ENCODE results near the gene MSGN1. TPM values are rescaled to one million over a fixed set of nuclear protein-coding genes. Genes with fewer than 3 reads are reported as not detected.
"Not testable (repeated sequence)": the region's sequence is repeated elsewhere in the genome, so short reads cannot be mapped to it uniquely, and the experiment has no call there.

MSGN1 gene
- total RNA-seq, 1 donor: not detected

DNA sequence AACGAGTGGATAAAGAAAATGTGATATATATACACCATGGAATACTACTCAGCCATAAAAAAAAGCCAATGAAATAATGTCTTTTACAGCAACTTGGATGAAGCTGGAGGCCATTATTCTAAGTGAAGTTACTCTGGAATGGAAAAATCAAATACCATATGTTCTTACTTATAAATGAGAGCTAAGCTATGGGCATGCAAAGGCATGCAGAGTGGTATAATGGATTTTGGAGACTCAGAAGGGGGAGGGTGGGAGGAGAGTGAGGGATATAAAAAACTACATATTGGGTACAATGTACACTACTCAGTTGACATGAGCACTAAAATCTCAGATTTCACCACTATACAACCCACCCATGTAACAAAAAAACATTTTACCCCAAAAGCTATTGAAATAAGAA, 1.7 kb upstream of the MSGN1 start:
- TF ChIP-seq, protein P1, sequence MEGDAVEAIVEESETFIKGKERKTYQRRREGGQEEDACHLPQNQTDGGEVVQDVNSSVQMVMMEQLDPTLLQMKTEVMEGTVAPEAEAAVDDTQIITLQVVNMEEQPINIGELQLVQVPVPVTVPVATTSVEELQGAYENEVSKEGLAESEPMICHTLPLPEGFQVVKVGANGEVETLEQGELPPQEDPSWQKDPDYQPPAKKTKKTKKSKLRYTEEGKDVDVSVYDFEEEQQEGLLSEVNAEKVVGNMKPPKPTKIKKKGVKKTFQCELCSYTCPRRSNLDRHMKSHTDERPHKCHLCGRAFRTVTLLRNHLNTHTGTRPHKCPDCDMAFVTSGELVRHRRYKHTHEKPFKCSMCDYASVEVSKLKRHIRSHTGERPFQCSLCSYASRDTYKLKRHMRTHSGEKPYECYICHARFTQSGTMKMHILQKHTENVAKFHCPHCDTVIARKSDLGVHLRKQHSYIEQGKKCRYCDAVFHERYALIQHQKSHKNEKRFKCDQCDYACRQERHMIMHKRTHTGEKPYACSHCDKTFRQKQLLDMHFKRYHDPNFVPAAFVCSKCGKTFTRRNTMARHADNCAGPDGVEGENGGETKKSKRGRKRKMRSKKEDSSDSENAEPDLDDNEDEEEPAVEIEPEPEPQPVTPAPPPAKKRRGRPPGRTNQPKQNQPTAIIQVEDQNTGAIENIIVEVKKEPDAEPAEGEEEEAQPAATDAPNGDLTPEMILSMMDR (IDR thresholded peaks at IDR 0.05; ENCODE audit: insufficient read depth, low read length): no peak
- no peak for DNase-seq (ENCODE audit: low read depth)
- no peak overlapping the region for H3K4me3 ChIP-seq (ENCODE audit: low read depth, low read length)

DNA sequence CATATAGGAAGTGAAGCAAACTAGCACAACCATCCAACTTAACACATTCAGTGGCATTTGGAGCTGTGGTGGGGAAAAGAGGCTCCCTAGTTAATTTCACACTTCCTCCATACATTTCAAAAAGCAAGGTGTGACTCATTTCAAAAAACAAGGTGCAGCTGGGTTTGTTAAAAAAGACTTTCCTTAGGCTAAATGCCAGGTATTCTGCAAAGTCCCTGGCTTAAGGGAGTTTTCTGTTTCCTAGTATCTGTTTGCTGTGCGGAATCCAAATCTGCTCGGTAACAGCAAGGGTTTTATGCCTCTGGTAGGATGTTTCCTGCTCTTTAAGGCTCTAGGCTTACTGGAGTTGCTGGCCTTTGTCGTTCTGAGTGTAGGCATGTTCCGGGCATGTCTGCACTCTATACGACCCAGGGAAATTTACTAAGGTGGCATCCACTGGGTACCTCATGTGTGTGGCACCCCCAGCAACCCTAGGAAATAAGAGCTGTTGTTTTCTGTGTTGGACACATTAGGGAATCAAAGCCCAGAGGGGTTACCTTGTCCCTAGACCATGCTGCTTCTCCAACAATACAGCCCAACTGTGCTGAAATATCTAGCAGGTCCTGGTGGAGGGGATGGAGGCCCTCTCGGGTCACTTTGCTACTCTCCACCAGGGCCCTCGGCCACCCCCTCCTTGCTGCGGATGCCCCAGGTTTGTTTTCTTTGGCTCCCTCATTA, 634 bp upstream of the MSGN1 start:
- H3K4me3 ChIP-seq (ENCODE audit: low read depth, low read length): no peak overlapping the region
- no peak for DNase-seq (ENCODE audit: low read depth)
- TF ChIP-seq, protein P1 (IDR thresholded peaks at IDR 0.05; ENCODE audit: insufficient read depth, low read length): no peak

DNA sequence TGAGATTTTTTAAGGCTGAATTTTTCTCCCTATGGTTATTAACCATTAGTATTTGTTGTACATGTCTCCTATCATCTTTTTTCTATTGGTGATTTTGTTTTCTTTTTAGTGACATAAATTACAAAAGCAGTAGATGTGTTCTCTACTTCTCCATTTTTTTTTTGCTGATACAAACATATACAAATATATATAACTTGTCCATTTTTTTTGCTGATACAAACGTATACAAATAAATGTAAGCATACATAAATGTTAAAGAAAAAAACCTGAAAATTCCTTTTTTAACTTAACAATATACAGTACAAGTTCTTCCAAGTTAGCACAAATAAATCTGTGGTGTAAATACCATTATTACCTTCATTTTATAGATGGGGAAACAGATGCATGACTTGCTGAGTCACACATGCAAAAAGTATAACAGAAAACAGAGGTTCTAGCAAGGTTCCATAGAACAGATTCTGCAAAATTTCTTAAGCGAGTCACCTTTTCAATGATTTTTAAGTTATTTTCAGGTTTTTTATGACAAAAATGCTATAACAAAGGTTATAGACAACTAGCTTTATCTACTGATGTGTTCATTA, 2.1 kb downstream of the MSGN1 start:
- no peak for DNase-seq (ENCODE audit: low read depth)
- TF ChIP-seq, protein P1 (IDR thresholded peaks at IDR 0.05; ENCODE audit: insufficient read depth, low read length): no peak
- H3K4me3 ChIP-seq (ENCODE audit: low read depth, low read length): no peak overlapping the region

DNA sequence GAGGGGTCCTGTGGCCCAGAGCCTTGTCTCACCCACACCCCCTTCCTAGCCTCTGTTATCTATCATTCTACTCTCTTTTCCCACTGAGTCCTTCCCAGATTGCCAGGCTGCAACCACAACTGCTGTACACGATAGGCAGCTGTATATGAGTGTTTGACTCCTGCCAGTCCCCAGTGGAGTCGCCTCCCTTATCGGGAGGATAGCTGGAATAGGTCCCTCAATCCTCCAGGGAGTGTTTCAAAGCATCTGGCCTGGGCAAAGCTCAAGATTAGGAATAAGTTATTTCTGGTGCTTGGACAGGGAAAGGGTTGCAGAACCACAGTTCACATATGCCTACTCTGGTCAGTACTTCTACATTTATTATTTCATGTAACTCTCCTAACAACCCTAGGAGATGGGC, 4.8 kb downstream of the MSGN1 start:
- TF ChIP-seq, protein P1 (IDR thresholded peaks at IDR 0.05; ENCODE audit: insufficient read depth, low read length): no peak
- no peak for DNase-seq (ENCODE audit: low read depth)
- H3K4me3 ChIP-seq (ENCODE audit: low read depth, low read length): no peak overlapping the region

DNA sequence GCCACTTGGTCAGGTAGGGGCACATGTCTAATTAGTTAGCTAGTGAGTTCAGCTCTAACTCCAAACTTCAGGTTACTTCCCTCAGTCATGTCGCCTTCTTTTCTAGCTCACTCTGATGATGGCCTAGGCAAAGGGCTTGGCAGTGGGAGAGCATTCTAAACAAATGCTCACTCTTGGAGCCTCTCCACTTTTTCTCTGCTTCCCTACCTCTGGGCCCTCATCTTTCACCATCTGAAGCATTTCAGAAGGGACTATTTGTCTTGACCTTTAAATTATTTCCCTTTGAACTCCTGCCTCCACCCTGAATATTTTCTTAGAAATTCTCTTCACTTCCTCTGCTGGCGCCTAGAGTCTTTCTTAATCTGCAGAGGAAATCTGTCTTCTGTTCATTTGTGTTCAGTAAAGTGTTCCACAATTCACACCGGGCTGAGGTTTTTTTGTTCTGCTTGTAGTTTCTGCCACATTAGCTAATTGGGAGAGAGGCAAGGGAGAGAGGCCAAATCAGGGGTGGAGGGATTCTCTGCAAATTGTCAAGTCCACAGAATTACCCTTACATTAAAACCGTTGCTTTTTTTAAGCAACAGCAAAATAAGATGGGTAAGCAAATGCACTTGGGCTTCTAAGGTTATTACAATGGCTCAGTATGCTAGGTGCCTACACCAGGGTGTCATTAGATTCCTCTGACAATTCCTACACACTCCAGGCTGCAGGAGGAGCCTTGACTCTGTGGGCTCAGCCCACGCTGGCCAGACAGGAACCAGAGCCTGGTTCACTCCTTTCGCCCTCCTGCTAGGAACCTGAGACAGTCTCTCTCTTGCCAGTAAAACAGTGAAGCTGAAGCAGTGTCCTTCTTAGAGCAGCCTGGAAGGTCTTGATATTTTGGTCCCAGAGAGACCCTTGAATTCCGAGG, 5.5 kb downstream of the MSGN1 start:
- no peak for DNase-seq (ENCODE audit: low read depth)
- no peak overlapping the region for H3K4me3 ChIP-seq (ENCODE audit: low read depth, low read length)
- TF ChIP-seq, protein P1 (IDR thresholded peaks at IDR 0.05; ENCODE audit: insufficient read depth, low read length): no peak

DNA sequence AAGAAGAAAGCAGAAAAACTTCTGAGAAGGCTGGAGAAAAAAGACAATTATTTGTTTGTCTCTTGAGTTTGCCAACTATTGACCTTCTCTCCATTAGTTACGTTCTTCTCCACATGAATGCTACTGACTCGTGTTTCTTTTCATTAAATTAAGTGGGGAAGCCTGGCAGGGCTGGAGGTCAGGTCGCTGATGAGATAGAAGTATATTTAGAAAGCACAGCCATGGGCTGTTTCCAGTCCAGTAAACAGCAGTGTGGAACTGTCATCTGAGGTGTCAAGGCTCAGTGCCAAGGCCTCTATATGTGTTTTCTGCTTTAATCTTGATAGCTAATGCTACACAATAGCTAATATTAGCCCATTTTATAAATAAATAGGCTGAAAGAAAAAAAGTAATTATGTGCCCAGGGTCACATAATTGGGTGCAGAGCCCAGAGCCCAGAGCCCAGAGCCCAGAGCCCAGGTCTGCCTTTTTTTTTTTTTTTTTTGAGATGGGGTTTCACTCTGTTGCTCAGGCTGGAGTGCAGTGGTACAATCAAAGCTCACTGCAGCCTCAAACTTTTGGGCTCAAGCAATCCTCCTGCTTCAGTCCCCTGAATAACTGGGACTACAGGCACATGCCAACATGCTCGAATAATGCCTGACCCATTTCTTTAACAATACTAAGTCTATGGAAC, 6.3 kb downstream of the MSGN1 start:
- no peak for DNase-seq (ENCODE audit: low read depth)
- TF ChIP-seq, protein P1 (IDR thresholded peaks at IDR 0.05; ENCODE audit: insufficient read depth, low read length): no peak
- H3K4me3 ChIP-seq (ENCODE audit: low read depth, low read length): no peak overlapping the region

DNA sequence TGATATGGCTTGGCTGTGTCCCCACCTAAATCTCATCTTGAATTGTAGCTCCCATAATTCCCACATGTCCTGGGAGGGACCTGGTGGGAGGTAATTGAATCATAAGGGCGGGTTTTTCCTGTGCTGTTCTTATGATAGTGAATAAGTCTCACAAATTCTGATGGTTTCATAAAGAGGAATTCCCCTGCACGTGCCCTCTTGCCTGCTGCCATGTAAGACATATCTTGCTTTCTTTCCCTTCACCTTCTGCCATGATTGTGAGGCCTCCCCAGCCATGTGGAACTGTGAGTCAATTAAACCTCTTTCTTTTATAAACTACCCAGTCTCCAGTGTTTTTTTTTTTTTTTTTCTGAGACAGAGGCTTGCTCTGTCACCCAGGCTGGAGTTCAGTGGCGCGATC, 7.4 kb downstream of the MSGN1 start:
- H3K4me3 ChIP-seq (ENCODE audit: low read depth, low read length); DNase-seq (ENCODE audit: low read depth): not testable (repeated sequence)

Data from fibroblast of the aortic adventitia (primary cell).